ENCODE measurements around the gene CBX4. TPM values are rescaled to one million over a fixed set of nuclear protein-coding genes. Genes with fewer than 3 reads are reported as not detected.
A peak's percentile ranks its signal among the peaks of the same experiment; 100 is the strongest.

The CBX4 gene
- total and polyA plus RNA-seq, 2 of the 13 experiments (the other 11 are each of a cell fraction or from before 2014, with no cell fraction given): 25.8 to 50.8 TPM

GRCh38 chr17:79840269-79840988, 1.2 kb upstream of the CBX4 start (continued):
- TF ChIP-seq ZNF318 (CRISPR knock-in tag; IDR thresholded peaks at IDR 0.05): no peak
- TF ChIP-seq ZEB1 (IDR thresholded peaks at IDR 0.05; ENCODE audit: insufficient replicate concordance, low read depth): no peak
- peak; percentile 42 for TF ChIP-seq ZBTB38 (CRISPR knock-in tag; IDR thresholded peaks at IDR 0.05)
- TF ChIP-seq GABPA (IDR thresholded peaks at IDR 0.05; ENCODE audit: low read depth, low read length): no peak
- no peak for TF ChIP-seq GABPA (CRISPR knock-in tag; IDR thresholded peaks at IDR 0.05; ENCODE audit: low read depth)
- no peak for TF ChIP-seq BRF2 (CRISPR knock-in tag; IDR thresholded peaks at IDR 0.05)
- no peak for TF ChIP-seq BCL3 (CRISPR knock-in tag; IDR thresholded peaks at IDR 0.05)
- TF ChIP-seq ZNF766 (CRISPR knock-in tag; IDR thresholded peaks at IDR 0.05; ENCODE audit: borderline replicate concordance): no peak
- no peak for TF ChIP-seq ZNF878 (CRISPR knock-in tag; IDR thresholded peaks at IDR 0.05)
- no peak for TF ChIP-seq ZMYM2 (CRISPR knock-in tag; IDR thresholded peaks at IDR 0.05)
- TF ChIP-seq CHD4 (IDR thresholded peaks at IDR 0.05; ENCODE audit: borderline replicate concordance, low read length): no peak
- TF ChIP-seq ZBTB4 (CRISPR knock-in tag; IDR thresholded peaks at IDR 0.05; ENCODE audit: borderline replicate concordance): no peak
- TF ChIP-seq ZSCAN31 (CRISPR knock-in tag; IDR thresholded peaks at IDR 0.05; ENCODE audit: low read depth): no peak
